MCF 10A (cell line): Measurements from ENCODE around the gene PFN3. TPM values are rescaled to one million over a fixed set of nuclear protein-coding genes. Genes with fewer than 3 reads are reported as not detected.
"Not testable (repeated sequence)": the region's sequence is repeated elsewhere in the genome, so short reads cannot be mapped to it uniquely, and the experiment has no call there.

Experiments
- BruUV-seq: library from RNA; stranded (reverse); fragments of 400-500 nt; replicated peaks from 2 replicates; lab custom pipeline; 2021; lab: Mats Ljungman, UMichigan
- CTCF ChIA-PET: fragments of 300-600 bp; sonication (Branson Sonifier 250); formaldehyde crosslinking; extraction: SDS; loops from one replicate; lab custom pipeline; 2021; ENCODE audit warnings: antibody characterized with exemption, inconsistent platforms; lab: Yijun Ruan, JAX
- POLR2A ChIA-PET: fragments of 300-600, 350-650 bp; sonication (Branson Sonifier 250); formaldehyde crosslinking; extraction: SDS; loops from one replicate; lab custom pipeline; 2020; ENCODE audit warnings: antibody characterized with exemption, inconsistent platforms; lab: Yijun Ruan, JAX
- DNase-seq: peaks from one replicate; pipeline ENCODE4 v3.0.0-alpha.2; 2018; ENCODE audit not compliant: unreplicated experiment
- H3K27ac Mint-ChIP-seq: one replicate; pipeline ENCODE4 v1.8.0; 2022; ENCODE audit warnings: mild to moderate bottlenecking, low read depth, mixed read lengths; ENCODE audit not compliant: unreplicated experiment
- H3K27me3 Mint-ChIP-seq: one replicate; pipeline ENCODE4 v1.8.0; 2022; ENCODE audit warnings: mixed read lengths; ENCODE audit not compliant: insufficient read depth, unreplicated experiment
- H3K36me3 Mint-ChIP-seq: one replicate; pipeline ENCODE4 v1.8.0; 2022; ENCODE audit warnings: mild to moderate bottlenecking, moderate library complexity, mixed read lengths; ENCODE audit not compliant: insufficient read depth, unreplicated experiment
- H3K4me1 Mint-ChIP-seq: one replicate; pipeline ENCODE4 v1.8.0; 2022; ENCODE audit warnings: mixed read lengths; ENCODE audit not compliant: insufficient read depth, unreplicated experiment
- H3K4me3 Mint-ChIP-seq: one replicate; pipeline ENCODE4 v1.8.0; 2022; ENCODE audit warnings: mild to moderate bottlenecking, moderate library complexity, mixed read lengths; ENCODE audit not compliant: unreplicated experiment
- H3K9me3 Mint-ChIP-seq: one replicate; pipeline ENCODE4 v1.8.0; 2022; ENCODE audit warnings: mixed read lengths; ENCODE audit not compliant: unreplicated experiment
- intact Hi-C: fragments of 100-400 bp; cut with micrococcal nuclease; formaldehyde crosslinking; loops from 2 replicates; pipeline ENCODE4 v1.14.1; 2022
- total RNA-seq: library from RNA; stranded (reverse); gene quantifications from 2 replicates; pipeline ENCODE4 v1.2.3, GENCODE V29; 2022
- TF ChIP-seq, protein P1 (sequence below): fragments of 200-600 bp; IDR thresholded peaks from one replicate; pipeline ENCODE4 v1.8.0; 2022; ENCODE audit warnings: antibody characterized with exemption, mild to moderate bottlenecking; ENCODE audit not compliant: unreplicated experiment

The PFN3 gene
- total RNA-seq, 1 experiment from 2014 or later: not detected

GRCh38 chr5:177362292-177362609 is 38.2 kb downstream of the PFN3 start:
- TF ChIP-seq, protein P1, sequence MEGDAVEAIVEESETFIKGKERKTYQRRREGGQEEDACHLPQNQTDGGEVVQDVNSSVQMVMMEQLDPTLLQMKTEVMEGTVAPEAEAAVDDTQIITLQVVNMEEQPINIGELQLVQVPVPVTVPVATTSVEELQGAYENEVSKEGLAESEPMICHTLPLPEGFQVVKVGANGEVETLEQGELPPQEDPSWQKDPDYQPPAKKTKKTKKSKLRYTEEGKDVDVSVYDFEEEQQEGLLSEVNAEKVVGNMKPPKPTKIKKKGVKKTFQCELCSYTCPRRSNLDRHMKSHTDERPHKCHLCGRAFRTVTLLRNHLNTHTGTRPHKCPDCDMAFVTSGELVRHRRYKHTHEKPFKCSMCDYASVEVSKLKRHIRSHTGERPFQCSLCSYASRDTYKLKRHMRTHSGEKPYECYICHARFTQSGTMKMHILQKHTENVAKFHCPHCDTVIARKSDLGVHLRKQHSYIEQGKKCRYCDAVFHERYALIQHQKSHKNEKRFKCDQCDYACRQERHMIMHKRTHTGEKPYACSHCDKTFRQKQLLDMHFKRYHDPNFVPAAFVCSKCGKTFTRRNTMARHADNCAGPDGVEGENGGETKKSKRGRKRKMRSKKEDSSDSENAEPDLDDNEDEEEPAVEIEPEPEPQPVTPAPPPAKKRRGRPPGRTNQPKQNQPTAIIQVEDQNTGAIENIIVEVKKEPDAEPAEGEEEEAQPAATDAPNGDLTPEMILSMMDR: no peak
- no TSS peak for BruUV-seq
- peaks cover 27% of the 10 kb centered on the region for H3K4me1 Mint-ChIP-seq
- POLR2A ChIA-PET: interaction anchor here (0.8 to 3.2 kb wide), 4 partner anchors 8 to 42 kb away, joined by 3 to 29 read pairs (median 4); partner anchors contain the start of gene LMAN2
- no peaks in the 10 kb centered on the region for H3K9me3 Mint-ChIP-seq
- DNase-seq: no peak
- no peak overlapping the region for H3K27ac Mint-ChIP-seq
- intact Hi-C loops: loop anchor here (2.0 kb wide), 1 partner anchor 43 kb away; no protein-coding TSS in a partner anchor
- CTCF ChIA-PET: interaction anchor here (0.6 to 4.7 kb wide), 5 partner anchors 8 to 139 kb away, joined by 3 to 21 read pairs (median 3); partner anchors contain the start of gene LMAN2
- peak overlapping the region; percentile 79 for H3K4me3 Mint-ChIP-seq
- H3K27me3 Mint-ChIP-seq: no peaks in the 10 kb centered on the region
- no peaks in the 10 kb centered on the region for H3K36me3 Mint-ChIP-seq

- Mint-ChIP-seq H3K4me1 (peaks cover 27% of the 10 kb centered on the region), H3K27me3 (no peaks in the 10 kb centered on the region), H3K9me3 (no peaks in the 10 kb centered on the region), H3K4me3 (peak overlapping the region; percentile 79), H3K36me3 (no peaks in the 10 kb centered on the region), H3K27ac (no peak overlapping the region)
- TF ChIP-seq, protein P1: no peak
- no TSS peak for BruUV-seq
- intact Hi-C loops: loop anchor here (2.0 kb wide), 1 partner anchor 43 kb away; no protein-coding TSS in a partner anchor
- POLR2A ChIA-PET: interaction anchor here (0.8 to 3.2 kb wide), 4 partner anchors 9 to 43 kb away, joined by 3 to 29 read pairs (median 4); partner anchors contain the start of gene LMAN2
- CTCF ChIA-PET: interaction anchor here (0.6 to 4.7 kb wide), 8 partner anchors 8 to 140 kb away, joined by 3 to 21 read pairs (median 3); partner anchors contain the start of gene LMAN2
- DNase-seq: no peak
Measured at GRCh38 chr5:177361418-177362291, 38.8 kb downstream of the PFN3 start.

DNA sequence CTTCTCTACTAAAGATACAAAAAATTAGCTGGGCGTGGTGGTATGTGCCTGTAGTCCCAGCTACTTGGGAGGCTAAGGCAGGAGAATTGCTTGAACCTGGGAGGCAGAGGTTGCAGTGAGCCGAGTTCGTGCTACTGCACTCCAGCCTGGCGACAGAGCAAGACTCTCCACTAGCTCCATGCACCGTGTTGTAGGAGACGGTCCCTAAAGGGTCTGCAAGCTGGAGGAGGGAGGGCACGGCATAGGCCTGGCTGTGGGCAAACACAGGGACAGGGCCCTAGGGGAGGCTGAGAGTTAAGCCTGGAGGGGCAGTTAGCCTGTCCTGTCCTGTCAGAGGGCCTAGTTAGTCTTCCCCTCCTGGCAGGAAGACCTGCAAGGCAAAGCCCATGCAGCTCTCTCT is 39.7 kb downstream of the PFN3 start:
- H3K27me3 Mint-ChIP-seq, H3K9me3 Mint-ChIP-seq, H3K4me3 Mint-ChIP-seq, DNase-seq, intact Hi-C loops, H3K36me3 Mint-ChIP-seq, H3K27ac Mint-ChIP-seq, BruUV-seq: not testable (repeated sequence)
- ChIA-PET POLR2A (interaction anchor here (0.8 to 3.2 kb wide), 2 partner anchors 9 to 13 kb away, joined by 3 to 29 read pairs; partner anchors contain the start of gene LMAN2), CTCF (interaction anchor here (0.6 to 4.7 kb wide), 8 partner anchors 9 to 161 kb away, joined by 3 to 21 read pairs (median 3); no protein-coding TSS in a partner anchor)
- H3K4me1 Mint-ChIP-seq: peaks cover 27% of the 10 kb centered on the region

- no TSS peak for BruUV-seq
- no peaks in the 10 kb centered on the region for H3K9me3 Mint-ChIP-seq
- H3K4me1 Mint-ChIP-seq: peaks cover 27% of the 10 kb centered on the region
- CTCF ChIA-PET: interaction anchor here (0.8 to 4.7 kb wide), 3 partner anchors 10 to 67 kb away, joined by 3 to 21 read pairs (median 5); no protein-coding TSS in a partner anchor
- H3K27ac Mint-ChIP-seq: no peak overlapping the region
- POLR2A ChIA-PET: interaction anchor here (3.2 kb wide), 1 partner anchor 8 kb away, joined by 29 read pairs; the partner anchor contains the start of gene LMAN2
- no peaks in the 10 kb centered on the region for H3K27me3 Mint-ChIP-seq
- intact Hi-C loops: no loop called here
- DNase-seq: no peak
- TF ChIP-seq, protein P1: no peak
- no peak overlapping the region for H3K4me3 Mint-ChIP-seq
- H3K36me3 Mint-ChIP-seq: no peaks in the 10 kb centered on the region
Measured at GRCh38 chr5:177359860-177360259, 40.6 kb downstream of the PFN3 start.
